ENCODE results near the gene SLC49A3. TPM values are rescaled to one million over a fixed set of nuclear protein-coding genes. Genes with fewer than 3 reads are reported as not detected.
"Not testable (repeated sequence)": the region's sequence is repeated elsewhere in the genome, so short reads cannot be mapped to it uniquely, and the experiment has no call there.

Gene SLC49A3
- polyA plus RNA-seq, 5 donors, result 4.6 to 12.5 (median 8.0) TPM

DNA sequence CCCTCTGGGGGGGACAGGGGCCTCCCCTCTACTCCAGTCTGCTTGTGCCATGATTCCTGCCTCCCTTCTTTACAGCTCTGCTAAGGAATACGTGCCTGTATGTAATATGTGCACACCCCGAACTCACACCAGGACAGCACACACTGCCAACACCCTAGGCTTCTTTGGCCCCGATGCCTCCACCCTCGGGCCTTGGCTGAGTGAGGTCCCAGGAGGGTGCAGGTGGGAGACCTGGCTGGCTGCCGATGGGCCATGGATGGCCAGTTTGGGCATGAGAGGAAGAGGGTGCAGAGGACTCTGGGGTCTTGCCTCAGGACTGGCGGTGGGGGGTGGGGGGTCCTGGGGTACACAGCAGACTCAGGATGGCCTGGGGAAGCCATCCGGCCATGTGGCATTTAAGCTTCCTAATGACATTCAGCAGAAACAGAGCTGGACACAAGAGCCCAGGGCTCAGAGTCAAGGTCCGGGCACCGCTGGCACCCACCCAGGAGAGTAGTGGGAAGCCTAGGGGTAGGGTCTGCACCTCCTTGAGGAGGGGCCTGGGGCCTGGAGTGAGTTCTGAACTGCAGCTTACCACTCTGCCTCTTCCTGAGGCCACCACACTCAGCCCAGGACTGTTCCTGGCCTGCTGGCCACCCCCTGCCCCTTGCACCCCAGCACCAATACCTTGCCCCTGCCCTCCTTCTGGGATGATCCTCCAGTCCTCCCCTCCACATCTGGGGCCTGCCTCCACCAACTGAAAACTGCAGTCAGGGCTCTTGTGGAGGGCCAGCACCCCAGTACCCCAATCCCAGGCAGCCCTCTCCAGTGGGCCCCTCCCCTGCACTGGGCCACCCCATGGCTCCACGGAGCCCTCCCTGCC, 14.6 kb upstream of the SLC49A3 start:
- no peak for DNase-seq

DNA sequence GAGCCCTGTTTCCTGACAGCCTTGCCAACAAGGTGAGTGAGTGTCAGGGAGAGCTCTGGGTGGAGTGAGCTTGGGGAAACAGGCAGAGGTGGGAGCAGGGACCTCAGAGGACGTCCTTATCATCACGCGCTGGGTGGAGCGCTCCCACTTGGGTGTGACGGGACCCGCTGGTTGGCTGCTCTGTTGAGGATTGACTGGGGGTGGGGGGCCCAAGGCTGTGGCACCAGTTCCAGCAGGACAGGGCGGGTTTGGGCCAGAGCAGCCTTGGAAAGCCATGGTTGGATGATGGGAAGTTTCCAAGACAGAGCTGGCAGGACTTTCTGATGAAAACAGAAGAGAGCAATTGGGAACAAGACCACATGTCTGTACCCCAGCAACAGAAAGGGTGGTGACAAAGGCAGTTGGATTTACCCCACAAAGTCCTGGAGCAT, 13.7 kb upstream of the SLC49A3 start:
- no peak for DNase-seq

DNA sequence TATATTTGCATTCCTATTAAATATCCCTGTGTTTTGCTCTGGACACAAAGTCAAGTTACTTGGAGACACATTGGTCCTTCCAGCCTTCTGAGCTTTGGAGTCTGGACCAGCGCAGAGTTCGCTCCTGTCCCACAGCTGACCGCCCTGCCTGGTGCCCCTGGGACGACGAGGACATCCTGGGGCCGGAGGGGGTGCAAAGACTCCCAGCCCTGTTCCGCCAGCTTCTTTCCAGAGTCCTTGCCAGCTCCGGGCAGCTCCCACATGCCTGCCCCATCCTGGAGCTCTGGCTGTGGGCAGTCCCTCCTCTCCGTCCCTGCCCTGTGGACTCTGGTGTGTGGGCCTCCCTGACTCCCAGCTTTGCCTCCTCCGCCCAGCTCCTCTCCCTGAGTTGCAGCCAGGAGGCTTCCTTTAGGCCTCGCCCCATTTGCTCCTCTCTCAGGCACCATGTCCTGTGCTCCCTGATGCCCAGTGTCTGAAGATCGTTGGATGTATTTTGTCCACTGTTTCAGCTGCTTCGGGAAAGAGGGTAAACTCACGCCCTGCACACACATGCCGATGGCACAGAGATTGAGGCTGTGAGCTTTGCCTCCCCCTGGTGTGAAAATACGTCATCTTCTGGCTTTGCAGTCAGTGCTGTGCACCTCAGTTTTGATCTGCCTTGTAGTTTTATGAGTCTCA, 11.8 kb upstream of the SLC49A3 start:
- DNase-seq, result no peak

DNA sequence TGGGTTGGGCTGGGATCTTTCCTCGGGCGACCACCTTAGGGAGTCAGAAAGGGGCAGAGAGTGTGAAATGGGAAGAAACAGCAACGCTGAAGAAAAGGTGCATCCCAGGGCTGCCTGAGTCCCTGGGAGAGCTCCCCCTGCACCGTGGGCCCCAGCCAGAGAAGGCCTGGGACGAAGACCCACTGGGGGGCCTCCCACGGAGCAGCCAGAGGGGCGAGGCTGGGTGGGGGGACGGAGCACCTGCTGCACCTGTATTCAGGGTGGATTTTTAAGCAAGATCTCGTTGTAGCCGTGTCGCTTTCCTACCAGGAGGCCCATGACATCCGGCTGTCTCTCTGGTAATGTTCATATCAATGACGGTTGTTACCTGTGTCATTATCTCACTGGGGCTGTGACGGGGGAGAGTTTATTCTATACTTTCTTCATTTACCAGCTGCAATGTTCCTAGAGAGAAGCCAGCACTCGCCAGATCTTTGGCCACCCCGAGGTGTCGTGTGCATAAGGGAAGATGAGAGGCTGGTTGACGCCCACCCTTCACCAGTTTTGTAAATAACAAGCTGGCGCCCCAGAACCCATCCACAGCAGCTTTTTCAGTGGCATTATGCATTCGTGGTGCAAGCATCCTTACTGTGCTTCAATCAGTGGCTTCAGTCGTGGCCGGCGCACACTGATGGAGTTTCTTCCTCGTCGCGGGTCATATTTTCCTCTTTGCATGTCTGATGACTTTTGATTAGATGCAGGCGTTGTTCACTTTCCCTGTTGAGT, 11.0 kb upstream of the SLC49A3 start:
- no peak for DNase-seq

DNA sequence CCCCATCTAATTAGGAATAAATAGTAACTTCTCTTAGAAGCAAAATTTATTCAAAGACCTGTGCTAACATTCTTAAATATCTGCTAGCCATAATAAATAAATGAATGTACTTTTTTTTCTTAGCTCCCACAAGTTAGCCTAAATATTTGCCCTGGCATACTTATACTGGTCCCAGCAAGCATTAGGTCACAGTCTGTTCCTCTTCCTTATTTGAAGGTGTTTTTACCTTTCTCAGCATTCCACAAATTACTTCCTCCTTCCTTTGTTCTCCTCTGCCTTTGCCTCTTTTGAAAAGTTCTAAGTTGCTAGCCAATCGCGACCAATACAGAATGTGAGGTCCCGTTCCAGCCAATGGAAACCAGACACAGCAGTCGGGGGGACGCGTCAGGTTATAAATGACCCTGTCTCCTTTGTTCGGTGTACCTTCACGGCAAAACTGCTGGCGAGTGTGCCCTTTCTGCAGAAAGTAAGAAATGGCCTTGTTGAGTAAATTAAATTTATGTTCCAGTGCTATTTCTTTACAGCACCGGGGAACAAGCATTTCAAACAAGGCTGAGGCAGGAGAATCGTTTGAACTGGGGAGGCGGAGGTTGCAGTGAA, 5.5 kb upstream of the SLC49A3 start:
- not testable (repeated sequence) for DNase-seq

DNA sequence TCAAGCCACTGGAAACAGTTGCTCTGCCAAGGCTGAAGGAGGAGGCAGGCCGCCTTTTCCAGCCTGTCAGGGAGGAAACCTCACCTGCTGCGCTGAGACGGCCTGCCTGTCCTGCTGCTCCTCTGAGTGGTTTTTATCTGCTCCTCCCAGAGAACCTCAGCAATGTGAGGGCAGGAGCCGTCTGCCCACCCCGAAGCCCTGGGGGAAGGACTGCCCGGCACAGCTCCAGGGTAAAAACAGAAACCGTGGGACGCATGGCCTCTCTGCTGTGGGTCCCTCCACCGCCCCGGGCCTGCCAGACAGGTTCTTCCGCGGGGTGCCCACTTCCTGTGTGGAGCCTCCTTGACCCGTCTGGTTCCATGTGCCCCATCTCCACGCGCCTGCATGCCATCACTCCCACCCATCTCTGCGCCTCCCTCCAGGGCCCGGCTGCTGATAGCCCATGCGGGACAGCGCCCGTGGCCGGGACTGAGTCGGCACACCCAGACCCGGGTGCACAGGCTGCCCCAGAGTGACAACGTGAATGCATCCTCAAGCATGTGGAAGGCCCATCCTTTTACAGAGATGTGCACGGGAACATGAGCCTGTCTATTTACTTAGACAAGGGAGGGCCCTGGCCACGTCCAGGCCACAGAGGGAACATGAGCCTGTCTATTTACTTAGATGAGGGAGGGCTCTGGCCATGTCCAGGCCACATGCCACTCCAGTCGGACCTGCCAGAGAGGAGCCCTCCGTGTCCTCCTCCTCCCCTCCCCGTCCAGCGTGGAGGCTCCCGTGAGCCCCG, 4.0 kb upstream of the SLC49A3 start:
- no peak for DNase-seq

DNA sequence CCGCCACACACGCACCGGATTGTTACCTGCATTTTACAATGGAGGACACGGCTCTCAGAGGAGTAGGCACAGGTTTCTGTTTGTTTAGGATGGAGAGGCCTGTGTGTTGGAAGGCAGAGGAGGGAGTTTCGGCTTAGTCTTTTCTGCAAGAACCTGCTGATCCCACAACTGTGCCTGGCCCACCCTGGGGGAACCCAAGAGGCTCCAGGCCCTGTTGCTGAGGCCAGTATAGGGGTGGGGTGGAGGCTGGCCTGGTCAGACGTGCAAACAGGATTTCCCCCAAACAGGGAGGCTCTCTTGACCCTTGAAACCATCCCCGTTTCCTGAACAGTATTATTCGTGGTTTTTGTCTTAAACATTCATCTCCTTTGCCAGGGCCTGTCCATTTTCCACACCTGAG, 772 bp upstream of the SLC49A3 start:
- DNase-seq, result no peak

DNA sequence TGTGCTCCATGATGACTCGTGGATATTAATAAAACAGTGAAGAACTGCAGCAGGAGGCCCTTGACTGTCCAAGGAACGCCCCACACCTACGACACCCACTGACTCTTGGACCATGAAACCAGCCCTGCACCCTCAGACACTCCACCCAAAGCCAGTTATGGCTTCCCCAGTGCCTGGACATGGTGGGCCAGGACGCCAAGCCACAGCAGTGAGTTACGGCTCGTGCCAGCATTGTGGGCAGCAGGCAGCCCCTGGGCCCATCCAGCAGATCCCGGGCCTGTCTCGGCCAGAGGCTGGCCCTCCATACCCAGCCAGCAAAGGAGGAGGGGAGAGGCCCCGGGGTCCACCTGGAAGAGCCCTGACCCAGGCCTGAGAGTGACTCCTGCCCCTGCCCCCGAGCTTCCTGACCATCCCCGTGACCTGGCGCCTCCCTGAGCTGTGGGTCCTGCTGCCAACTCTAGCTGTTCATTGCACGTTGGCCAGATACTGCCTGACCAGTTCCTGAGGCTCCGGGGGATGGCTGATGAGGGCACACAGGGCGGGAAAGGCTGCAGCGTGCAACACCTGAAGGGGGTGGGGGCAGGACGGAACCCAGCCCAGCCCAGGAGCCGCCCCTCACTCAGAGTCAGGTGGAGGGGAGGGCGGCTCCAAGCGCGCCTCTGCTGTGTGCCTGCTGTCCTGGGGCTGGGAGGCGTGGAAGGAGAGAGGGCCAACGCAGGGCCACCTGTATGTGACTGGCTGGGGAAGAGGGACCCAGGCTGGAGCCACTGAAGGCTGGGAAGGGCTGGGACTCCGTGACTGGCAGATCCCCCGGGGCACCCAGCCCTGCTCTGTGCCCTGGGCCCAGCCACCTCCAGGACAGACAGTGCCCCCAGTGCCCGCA, 739 bp downstream of the SLC49A3 start:
- no peak for DNase-seq

DNA sequence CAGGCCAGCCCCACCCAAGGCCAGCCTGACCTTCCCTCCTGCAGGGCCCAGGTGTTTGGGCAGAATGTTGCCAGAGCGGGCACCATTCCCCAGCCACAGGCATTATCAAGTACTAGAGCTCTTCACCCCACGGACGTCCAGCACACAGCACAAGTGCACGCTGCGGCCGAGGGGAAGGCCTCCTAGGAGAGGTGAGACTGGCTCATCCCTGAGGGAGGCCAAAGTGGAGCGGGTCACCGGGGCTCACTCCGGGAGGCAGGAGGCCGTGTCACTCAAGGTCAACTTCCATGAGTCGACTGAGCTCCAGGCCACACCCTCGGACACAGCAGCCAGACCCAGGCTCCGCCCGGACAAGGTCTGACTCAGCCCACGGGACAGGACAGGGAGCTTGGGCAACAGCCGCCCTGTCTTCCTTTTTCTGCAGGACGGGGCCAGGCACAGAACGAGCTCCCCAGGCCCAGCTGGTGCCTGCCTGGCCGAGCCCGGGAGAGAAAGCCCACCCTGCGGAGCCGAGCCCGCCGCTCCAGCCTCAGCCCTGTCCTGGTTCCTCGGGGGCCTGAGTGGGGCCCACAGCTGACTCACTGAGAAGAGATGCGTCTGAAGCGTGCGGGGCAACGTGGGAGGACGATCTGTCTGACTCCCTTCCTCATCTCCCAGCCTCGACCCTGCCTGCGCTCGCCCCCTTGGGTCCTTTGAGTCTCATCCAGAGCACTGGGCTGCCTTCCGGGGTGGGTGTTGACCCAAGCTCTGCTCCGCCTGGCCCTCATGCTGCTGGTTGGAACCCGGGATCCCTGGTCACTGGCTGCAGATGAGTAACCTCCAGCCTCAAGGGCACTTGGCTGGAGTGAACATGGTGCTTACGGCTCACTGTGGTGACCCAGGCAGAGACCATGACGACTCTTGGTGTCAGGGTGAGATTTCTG, 1.6 kb downstream of the SLC49A3 start:
- no peak for DNase-seq

DNA sequence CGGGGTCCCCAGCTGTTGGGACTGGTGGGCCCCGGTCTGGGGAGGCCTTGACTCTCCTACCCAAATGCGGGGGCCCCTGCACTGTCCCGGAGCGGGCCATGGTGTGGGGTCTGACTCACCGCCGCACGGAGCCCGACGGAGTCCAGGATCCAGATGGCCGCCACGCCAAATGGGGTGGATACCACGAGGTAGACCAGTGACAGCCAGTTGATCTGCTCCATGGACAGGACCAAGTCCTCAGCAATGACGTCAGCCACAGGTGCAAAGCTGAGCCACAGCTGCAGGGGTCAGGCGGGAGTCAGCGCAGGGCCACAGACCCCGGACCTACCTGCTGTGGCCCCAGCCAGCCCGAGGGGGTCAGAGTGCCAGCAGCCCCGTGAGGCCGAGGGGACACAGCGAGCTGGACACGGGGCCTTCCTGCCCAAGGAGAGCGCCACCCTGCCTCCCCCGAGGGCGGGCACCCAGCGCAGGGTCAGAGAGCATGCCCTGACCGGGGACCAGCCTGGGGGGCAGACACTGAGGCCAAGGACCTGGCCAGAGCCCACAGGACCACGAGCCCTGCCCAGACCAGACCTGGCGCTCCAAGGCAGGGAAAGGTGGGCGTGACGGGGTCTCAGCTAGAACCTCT, 2.4 kb downstream of the SLC49A3 start:
- DNase-seq, result no peak

DNA sequence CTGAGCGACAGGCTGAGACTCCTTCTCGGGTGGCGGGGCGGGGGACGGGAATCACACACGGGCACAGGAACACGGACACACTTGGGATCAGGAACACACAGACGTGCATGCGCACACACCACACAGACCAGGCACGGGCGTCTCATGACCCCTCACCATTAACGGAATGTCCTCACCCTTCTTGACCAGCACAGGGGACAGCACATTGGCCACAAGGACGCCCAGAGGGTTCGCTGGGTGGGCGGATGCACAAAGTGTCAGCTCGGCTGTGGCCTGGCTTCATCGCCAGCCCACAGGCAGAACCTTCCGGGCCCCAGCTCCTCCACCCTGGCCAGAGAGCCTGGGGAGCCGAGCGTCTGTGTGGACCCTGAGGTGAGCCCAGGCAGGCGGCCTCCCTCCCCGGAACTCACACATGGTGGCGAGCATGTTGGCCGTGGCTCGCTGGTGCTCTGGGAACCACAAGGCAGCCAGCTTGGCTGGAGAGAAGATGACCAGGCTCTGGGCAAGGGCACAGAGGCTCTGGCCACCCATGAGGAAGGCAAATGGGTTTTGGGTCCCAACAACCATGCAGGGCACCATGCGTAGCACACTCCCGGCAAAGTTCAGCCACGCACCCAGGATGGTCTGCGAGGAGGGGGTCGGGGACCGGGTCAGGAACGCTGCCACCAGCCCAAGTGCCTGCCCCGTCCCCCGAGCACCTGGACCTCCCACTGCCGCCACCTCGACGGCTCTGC, 3.1 kb downstream of the SLC49A3 start:
- DNase-seq, result no peak

DNA sequence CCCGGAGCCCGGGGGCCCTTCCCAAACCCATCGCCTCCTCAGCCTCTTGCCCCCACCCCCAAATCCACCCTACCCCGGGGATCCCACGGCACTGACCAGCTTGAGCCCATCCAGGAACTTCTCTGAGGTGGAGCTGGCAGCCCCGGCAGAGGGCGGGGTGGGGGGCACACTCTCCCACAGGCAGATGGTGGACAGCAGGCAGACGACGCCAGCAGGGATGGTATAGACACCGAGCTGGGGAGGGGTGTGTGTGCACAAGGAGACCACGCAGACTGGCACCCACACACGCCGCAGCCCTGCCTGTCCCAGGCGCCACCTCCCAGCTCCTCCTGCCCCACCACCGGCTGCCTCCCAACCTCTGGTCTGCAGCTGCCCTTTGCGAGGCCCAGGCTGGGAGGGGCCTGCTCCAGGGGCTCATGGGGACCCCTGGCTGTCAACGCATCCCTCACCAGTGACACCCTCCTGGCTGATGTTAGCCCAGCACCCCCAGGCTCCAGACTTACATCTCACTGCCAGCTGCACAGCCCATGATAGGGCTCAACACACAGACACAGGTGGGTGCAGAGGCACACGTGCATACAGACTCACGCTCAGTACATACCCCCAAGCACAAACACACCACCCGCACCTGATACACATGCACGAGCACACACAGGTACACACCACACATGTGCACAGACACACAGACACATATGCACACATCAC, 4.2 kb downstream of the SLC49A3 start:
- DNase-seq, result no peak

DNA sequence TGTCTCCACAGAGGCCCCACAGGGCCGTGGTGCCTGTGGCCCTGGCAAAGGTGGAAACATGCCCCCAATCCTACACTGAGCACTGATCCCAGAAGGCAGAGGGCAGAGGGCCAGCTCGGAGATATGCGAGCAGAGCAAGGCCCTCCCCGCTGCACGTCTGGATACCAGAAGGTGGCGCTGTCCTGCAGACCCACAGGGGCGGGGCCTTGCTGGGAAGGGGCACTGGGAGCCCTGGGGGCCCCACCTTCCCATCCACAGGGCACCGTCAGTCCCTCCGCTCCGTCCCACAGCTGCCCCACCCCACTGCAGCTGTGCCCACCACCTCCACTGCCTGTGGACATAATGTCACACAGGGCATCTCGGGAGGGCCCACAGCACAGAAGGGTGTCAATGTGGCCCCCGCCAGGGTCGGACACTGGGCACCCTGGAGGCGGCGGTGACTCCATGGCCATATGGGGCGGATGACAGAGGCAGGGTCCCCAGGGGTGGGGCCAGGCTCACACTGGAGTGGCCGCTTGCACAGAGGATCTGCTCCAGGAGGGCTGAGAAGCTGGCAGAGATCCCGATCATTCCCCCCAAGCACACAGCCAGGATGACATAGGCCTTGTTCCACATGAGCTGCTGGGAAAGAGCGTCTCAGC, 4.8 kb downstream of the SLC49A3 start:
- DNase-seq, result no peak

DNA sequence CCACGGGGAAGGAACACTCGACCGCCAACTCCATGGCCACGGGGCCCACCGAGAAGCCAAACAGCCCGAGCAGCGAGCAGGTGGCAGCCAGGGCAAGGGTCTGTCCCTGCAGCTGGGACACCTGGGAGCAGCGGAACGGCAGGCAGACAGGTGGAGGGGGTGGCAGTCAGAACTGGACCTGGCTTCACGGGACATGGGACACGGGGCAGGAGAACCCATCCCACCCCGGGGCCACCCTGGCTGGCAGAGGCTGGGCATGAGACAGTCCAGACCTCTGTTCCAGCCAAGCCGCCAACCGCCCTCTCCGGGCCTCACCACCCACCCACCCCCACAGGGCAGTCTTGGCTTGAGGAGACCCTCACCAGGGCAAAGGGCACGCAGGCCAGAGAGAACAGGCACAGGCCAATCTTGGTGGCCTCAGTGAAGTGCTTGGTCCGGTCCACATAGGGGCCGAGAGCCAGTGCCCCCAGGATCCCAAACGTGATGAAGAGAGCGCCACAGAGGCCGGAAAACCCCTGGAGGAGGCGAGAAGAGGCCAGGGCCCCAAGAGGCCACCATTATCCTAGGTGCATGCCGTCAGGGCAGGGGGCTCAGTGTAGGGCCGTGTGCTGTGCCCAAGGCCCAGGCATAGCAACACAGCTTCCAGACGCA, 5.6 kb downstream of the SLC49A3 start:
- DNase-seq, result no peak

DNA sequence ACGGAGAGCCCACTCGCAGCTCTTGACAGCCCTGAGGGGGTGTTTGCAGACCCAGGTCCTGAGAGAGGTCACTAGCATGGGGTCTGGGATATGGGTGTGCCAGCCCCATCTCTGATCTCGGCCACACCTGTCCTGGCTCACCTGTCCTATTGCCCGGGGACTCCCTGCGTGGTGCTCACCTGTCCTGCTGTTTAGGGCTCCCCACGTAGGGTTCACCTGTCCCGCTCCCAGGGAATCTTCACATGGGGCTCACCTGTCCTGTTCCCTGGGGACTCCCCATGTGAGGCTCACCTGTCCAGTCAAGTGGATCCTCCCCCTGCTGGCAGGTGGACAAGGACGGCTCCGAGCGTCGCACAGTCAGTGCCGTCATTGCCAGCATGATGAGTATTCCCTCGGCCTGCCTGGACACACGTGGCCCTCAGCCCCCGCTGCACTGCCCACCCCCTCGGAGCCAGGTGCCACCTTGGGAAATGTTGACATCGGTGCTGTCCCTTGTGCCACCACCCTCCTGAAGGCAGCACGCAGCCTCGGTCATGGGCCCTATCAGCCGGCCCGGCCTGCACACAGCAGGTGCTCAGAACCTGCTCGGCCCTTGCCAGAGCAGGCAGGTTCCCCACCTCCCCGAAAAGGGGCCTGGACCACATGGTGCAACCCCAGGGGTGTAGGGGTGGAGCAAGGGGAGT, 6.3 kb downstream of the SLC49A3 start:
- DNase-seq, result no peak

Data from right lung (tissue), 5 donors.